GM06990 (cell line): ENCODE measurements around the gene PCDHB7.
"Not testable (repeated sequence)": the region's sequence is repeated elsewhere in the genome, so short reads cannot be mapped to it uniquely, and the experiment has no call there.

Experiments
- DNase-seq: peaks from one replicate; pipeline ENCODE4 v3.0.0-alpha.2; 2011; ENCODE audit not compliant: insufficient read length; ENCODE audit errors: extremely low read depth
- H3K27me3 ChIP-seq: replicated peaks from 2 replicates; pipeline ENCODE4 v1.6.0; 2011; ENCODE audit warnings: low read length; ENCODE audit not compliant: control insufficient read depth, insufficient read depth
- H3K36me3 ChIP-seq: 2 replicates; pipeline ENCODE4 v1.5.1; 2011; ENCODE audit warnings: low read length; ENCODE audit not compliant: control insufficient read depth, insufficient read depth
- H3K4me3 ChIP-seq: replicated peaks from 2 replicates; pipeline ENCODE4 v1.5.1; 2011; ENCODE audit warnings: low read depth, mild to moderate bottlenecking, control low read depth, low read length
- TF ChIP-seq, protein P1 (sequence below): IDR thresholded peaks from 2 replicates; pipeline ENCODE4 v1.5.1; 2011; ENCODE audit warnings: low read length, control low read depth, mild to moderate bottlenecking, inconsistent platforms; ENCODE audit not compliant: insufficient read depth, poor library complexity, severe bottlenecking

PCDHB7 gene

DNA sequence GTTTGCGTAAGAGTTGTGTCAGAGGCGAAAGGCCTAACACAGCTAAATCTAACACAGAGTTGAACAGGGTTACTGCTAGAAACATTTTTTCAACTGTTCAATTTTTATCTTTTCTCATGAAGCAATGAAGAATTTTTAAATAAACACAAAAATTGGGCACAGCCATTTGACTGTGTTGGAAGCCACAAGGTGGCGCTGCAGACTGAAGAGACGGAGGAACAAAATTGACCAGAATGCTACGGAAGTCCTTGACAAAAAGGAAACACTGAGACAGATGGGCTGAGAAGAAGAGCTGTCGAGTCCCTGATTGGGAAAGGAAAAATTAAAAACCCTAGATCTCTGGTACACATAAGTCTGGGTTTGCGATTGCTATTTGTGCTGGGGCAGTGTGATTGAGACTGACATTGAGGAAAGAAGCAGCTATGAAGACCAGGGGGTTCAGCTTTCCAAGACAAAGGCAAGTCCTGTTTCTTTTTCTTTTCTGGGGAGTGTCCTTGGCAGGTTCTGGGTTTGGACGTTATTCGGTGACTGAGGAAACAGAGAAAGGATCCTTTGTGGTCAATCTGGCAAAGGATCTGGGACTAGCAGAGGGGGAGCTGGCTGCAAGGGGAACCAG, 14.6 kb downstream of the PCDHB7 start, which contains the start of gene PCDHB9:
PCDHB9 (plus strand) TSS at position 265 of the 616 bp plus-strand sequence; CDS start at position 423, 158 bp downstream.
- Histone ChIP-seq H3K36me3 (no peaks in the 10 kb centered on the region), H3K27me3 (no peaks in the 10 kb centered on the region), H3K4me3 (peak within 1 kb of the TSS; percentile 19; the same call in 1 of the 2 replicates)
- TF ChIP-seq, protein P1, sequence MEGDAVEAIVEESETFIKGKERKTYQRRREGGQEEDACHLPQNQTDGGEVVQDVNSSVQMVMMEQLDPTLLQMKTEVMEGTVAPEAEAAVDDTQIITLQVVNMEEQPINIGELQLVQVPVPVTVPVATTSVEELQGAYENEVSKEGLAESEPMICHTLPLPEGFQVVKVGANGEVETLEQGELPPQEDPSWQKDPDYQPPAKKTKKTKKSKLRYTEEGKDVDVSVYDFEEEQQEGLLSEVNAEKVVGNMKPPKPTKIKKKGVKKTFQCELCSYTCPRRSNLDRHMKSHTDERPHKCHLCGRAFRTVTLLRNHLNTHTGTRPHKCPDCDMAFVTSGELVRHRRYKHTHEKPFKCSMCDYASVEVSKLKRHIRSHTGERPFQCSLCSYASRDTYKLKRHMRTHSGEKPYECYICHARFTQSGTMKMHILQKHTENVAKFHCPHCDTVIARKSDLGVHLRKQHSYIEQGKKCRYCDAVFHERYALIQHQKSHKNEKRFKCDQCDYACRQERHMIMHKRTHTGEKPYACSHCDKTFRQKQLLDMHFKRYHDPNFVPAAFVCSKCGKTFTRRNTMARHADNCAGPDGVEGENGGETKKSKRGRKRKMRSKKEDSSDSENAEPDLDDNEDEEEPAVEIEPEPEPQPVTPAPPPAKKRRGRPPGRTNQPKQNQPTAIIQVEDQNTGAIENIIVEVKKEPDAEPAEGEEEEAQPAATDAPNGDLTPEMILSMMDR: peak; percentile 51
- DNase-seq: no peak

GRCh38 chr5:141188682-141189081, 16.2 kb downstream of the PCDHB7 start:
- DNase-seq, H3K27me3 ChIP-seq, H3K4me3 ChIP-seq, H3K36me3 ChIP-seq: not testable (repeated sequence)

DNA sequence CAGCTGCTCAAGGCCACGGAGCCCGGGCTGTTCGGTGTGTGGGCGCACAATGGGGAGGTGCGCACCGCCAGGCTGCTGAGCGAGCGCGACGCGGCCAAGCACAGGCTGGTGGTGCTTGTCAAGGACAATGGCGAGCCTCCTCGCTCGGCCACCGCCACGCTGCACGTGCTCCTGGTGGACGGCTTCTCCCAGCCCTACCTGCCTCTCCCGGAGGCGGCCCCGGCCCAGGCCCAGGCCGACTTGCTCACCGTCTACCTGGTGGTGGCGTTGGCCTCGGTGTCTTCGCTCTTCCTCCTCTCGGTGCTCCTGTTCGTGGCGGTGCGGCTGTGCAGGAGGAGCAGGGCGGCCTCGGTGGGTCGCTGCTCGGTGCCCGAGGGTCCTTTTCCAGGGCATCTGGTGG, 16.7 kb downstream of the PCDHB7 start:
- not testable (repeated sequence) for H3K4me3 ChIP-seq, H3K36me3 ChIP-seq, H3K27me3 ChIP-seq, DNase-seq

DNA sequence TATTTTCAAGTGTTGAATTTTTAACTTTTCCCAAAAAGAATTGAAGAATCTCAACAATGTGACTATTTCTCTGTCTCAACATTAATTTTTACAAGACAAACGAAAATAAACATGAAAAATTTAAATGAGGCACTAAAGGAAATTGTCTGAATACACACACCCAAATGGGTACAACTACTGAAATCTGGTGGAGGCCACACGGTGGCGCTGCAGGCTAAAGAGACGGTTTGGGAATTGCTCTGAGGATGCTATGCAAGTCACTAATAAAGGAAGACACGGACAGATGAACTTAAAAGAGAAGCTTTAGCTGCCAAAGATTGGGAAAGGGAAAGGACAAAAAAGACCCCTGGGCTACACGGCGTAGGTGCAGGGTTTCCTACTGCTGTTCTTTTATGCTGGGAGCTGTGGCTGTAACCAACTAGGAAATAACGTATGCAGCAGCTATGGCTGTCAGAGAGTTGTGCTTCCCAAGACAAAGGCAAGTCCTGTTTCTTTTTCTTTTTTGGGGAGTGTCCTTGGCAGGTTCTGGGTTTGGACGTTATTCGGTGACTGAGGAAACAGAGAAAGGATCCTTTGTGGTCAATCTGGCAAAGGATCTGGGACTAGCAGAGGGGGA, 19.8 kb downstream of the PCDHB7 start, which contains the start of gene PCDHB10:
PCDHB10 (plus strand) TSS at position 244 of the 616 bp plus-strand sequence; CDS start at position 444, 200 bp downstream.
- DNase-seq: no peak
- Histone ChIP-seq H3K4me3 (no peak within 1 kb of the TSS), H3K27me3 (no peaks in the 10 kb centered on the region), H3K36me3 (no peaks in the 10 kb centered on the region)
- TF ChIP-seq, protein P1: peak; percentile 31

- not testable (repeated sequence) for H3K27me3 ChIP-seq, DNase-seq, H3K4me3 ChIP-seq, H3K36me3 ChIP-seq
Measured at GRCh38 chr5:141194332-141194731, 21.9 kb downstream of the PCDHB7 start.

- Histone ChIP-seq H3K27me3 (no peaks in the 10 kb centered on the region), H3K4me3 (no peak overlapping the region), H3K36me3 (no peaks in the 10 kb centered on the region)
- DNase-seq: no peak
- TF ChIP-seq, protein P1: no peak
Measured at GRCh38 chr5:141196363-141196762, 23.9 kb downstream of the PCDHB7 start.

DNA sequence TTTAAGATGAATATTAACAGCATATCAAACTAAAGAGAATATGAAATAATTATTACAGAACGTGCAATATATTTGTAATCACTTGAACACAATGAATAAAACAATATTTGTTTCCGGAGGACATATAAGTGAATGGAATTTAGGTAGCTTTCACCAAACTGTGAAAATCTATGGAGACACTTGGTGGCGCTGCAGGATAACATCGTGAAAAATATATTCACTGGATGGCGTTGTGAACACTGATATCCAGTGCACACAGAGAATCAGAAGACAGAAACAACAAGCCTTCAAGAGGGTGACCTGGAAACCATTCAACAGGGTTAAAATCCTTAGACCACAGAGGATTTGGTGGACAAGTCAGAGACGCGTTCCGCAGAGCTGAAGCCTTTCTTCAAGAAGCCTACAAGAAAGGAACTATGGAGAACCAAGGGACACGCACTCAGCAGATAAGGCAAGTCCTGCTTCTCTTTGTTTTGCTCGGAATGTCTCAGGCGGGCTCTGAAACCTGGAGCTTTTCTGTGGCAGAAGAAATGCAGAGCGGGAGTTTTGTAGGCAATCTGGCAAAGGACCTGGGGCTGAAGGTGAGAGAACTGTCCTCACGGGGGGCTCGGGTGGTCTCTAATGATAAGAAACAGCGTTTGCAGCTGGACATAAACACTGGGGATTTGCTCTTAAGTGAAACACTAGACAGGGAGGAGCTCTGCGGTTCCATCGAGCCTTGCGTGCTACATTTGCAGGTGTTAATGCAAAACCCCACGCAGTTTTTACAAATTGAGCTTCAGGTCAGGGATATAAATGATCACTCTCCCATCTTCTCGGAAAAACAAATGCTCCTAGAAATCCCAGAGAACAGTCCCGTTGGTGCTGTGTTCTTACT, 27.2 kb downstream of the PCDHB7 start, which contains the start of gene PCDHB11:
PCDHB11 (plus strand) TSS at position 269 of the 877 bp plus-strand sequence; CDS start at position 417, 148 bp downstream.
- no peak for DNase-seq
- H3K27me3 ChIP-seq: no peaks in the 10 kb centered on the region
- H3K4me3 ChIP-seq: no peak within 1 kb of the TSS
- TF ChIP-seq, protein P1: peak; percentile 5
- no peaks in the 10 kb centered on the region for H3K36me3 ChIP-seq

DNA sequence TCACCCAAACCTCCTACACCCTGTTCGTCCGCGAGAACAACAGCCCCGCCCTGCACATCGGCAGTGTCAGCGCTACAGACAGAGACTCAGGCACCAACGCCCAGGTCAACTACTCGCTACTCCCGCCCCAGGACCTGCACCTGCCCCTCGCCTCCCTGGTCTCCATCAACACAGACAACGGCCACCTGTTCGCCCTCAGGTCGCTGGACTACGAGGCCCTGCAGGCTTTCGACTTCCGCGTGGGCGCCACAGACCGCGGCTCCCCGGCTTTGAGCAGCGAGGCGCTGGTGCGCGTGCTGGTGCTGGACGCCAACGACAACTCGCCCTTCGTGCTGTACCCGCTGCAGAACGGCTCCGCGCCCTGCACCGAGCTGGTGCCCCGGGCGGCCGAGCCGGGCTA, 28.7 kb downstream of the PCDHB7 start:
- H3K4me3 ChIP-seq, H3K36me3 ChIP-seq, DNase-seq, H3K27me3 ChIP-seq: not testable (repeated sequence)

DNA sequence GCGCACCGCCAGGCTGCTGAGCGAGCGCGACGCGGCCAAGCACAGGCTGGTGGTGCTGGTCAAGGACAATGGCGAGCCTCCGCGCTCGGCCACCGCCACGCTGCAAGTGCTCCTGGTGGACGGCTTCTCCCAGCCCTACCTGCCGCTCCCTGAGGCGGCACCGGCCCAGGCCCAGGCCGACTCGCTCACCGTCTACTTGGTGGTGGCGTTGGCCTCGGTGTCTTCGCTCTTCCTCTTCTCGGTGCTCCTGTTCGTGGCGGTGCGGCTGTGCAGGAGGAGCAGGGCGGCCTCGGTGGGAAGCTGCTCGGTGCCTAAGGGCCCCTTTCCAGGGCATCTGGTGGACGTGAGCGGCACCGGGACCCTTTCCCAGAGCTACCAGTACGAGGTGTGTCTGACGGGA, 29.2 kb downstream of the PCDHB7 start:
- not testable (repeated sequence) for H3K27me3 ChIP-seq

More for the DNA sequence above, 29.2 kb downstream of the PCDHB7 start:
- not testable (repeated sequence) for DNase-seq, H3K4me3 ChIP-seq, H3K36me3 ChIP-seq
